ENCODE measurements around the gene FOXP1.

FOXP1 gene

GRCh38 chr3:71489315-71489761, 94.2 kb downstream of the FOXP1 start:
- H3K4me3 ChIP-seq (ENCODE audit: low read depth, low read length): no peak overlapping the region
- TF ChIP-seq CTCF (IDR thresholded peaks at IDR 0.05; ENCODE audit: low read depth, low read length): no peak

GRCh38 chr3:71488882-71489281, 94.6 kb downstream of the FOXP1 start:
- no peak overlapping the region for H3K4me3 ChIP-seq (ENCODE audit: low read depth, low read length)
- no peak for TF ChIP-seq CTCF (IDR thresholded peaks at IDR 0.05; ENCODE audit: low read depth, low read length)

- TF ChIP-seq CTCF (IDR thresholded peaks at IDR 0.05; ENCODE audit: low read depth, low read length): no peak
- H3K4me3 ChIP-seq (ENCODE audit: low read depth, low read length): no peak overlapping the region
Measured at GRCh38 chr3:71488391-71488809, 95.1 kb downstream of the FOXP1 start.

GRCh38 chr3:71487418-71487817, 96.1 kb downstream of the FOXP1 start:
- no peak for TF ChIP-seq CTCF (IDR thresholded peaks at IDR 0.05; ENCODE audit: low read depth, low read length)
- H3K4me3 ChIP-seq (ENCODE audit: low read depth, low read length): no peak overlapping the region

- no peak overlapping the region for H3K4me3 ChIP-seq (ENCODE audit: low read depth, low read length)
Measured at GRCh38 chr3:71486831-71487230, 96.7 kb downstream of the FOXP1 start.

GRCh38 chr3:71485896-71486295, 97.6 kb downstream of the FOXP1 start:
- no peak for TF ChIP-seq CTCF (IDR thresholded peaks at IDR 0.05; ENCODE audit: low read depth, low read length)
- no peak overlapping the region for H3K4me3 ChIP-seq (ENCODE audit: low read depth, low read length)

More at GRCh38 chr3:71486831-71487230, 96.7 kb downstream of the FOXP1 start:
- no peak for TF ChIP-seq CTCF (IDR thresholded peaks at IDR 0.05; ENCODE audit: low read depth, low read length)

GRCh38 chr3:71484452-71484851, 99.1 kb downstream of the FOXP1 start:
- H3K4me3 ChIP-seq (ENCODE audit: low read depth, low read length): no peak overlapping the region
- no peak for TF ChIP-seq CTCF (IDR thresholded peaks at IDR 0.05; ENCODE audit: low read depth, low read length)

Data from WI38 (cell line).